Mononuclear cell (primary cell): ENCODE measurements around the gene C1QL2. TPM values are rescaled to one million over a fixed set of nuclear protein-coding genes. Genes with fewer than 3 reads are reported as not detected.

ENCODE experiments used
- H3K27me3 ChIP-seq: 2 replicates; pipeline ENCODE4 v1.6.0; 2011; ENCODE audit warnings: low read length, control low read depth; ENCODE audit not compliant: insufficient read depth
- H3K4me1 ChIP-seq: 2 replicates; pipeline ENCODE4 v1.5.1; 2011; ENCODE audit warnings: mild to moderate bottlenecking, low read length, control low read depth; ENCODE audit not compliant: insufficient read depth
- H3K4me3 ChIP-seq: 2 replicates; pipeline ENCODE4 v1.5.1; 2011; ENCODE audit warnings: mild to moderate bottlenecking, low read length, moderate library complexity
- H3K9me3 ChIP-seq: 2 replicates; pipeline ENCODE4 v1.5.1; 2011; ENCODE audit warnings: low read depth, mild to moderate bottlenecking, control low read depth, low read length
- total RNA-seq: library from RNA; depleted of rRNA; stranded (reverse); fragments of >200 nt; gene quantifications from one replicate; pipeline ENCODE4 v1.2.3, GENCODE V29; 2012

The C1QL2 gene
- total RNA-seq, 1 donor: not detected

DNA sequence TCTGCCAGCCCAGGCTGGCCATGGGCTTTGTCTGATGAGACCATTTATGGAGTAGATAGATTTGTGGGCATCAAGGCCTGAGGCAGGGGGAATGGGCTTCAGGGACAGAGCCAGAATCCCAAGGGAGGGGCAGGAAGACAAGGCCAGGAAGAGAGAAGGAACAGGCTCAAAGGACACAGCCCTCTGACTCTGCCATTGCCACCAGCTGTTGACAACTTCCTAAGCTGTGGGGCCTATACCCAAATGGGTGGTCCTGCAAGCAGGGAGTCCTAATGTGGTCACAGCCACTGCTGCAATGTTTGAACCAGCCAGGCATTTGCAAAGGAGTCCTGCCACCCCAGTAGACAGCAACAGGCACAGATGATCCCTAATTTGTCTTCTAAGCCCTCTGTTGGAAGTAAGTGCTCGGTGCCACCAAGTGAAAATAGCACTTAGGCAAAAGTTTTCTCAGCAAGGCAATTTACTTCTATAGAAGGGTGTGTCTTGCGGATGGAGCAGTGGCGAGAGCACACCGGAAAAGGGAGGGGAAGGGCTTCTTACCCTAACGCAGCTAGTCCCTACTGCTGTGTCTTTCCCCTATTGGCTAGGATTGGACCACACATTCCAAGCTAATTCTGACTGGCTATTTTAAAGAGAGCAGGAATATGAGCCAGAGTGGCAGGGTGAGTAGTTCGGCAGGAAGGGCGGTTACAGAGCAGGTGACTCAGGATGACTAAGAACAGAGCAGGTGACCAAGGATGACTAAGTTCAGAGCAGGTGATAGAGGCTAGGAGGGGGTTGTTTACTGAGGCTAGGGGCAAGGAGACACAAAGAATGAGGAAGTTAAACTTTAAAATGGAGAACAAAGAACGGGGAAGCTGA, 47.2 kb downstream of the C1QL2 start:
- Histone ChIP-seq H3K4me1 (no peaks in the 10 kb centered on the region), H3K27me3 (no peaks in the 10 kb centered on the region), H3K9me3 (no peaks in the 10 kb centered on the region), H3K4me3 (no peak overlapping the region)

DNA sequence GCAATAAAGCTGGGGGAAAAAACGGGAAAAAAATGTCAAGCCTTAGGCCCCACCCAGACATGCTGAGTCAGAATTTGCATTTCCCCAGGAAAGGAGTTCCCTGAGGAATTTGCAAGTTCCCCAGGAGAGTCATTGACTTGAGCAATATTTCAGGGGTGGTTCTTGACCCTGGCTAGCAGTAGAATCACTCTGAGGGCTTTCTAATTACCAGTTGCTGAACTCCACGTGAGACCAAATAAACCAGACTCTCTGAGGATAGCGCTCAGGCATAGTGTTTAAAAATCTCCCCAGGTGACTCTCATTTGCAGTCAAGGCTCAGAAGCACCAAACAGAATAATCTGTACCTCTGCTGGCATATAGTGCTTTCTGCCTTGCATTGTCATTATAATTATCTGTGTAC, 48.7 kb downstream of the C1QL2 start:
- Histone ChIP-seq H3K4me1 (no peaks in the 10 kb centered on the region), H3K4me3 (no peak overlapping the region), H3K9me3 (no peaks in the 10 kb centered on the region), H3K27me3 (no peaks in the 10 kb centered on the region)

DNA sequence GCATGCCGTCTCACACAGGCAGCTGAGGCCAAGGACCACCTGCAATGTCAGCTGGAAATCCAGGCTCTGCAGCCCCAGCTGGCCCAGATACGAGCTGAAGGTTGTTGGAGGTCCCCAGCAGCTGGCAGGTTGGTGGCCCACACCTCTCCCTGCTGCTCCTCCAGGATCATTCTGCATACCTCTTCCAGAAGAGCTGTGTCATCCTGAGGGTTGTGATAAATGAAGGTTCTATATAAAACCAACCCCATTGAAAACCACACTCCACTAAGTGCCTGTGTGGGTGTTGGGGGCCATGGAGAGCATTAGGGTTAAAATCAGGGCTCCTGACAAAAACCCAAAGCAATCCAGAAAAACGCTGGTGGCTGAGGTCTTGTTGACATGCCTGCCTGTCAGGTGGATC, 50.4 kb downstream of the C1QL2 start:
- H3K9me3 ChIP-seq: no peaks in the 10 kb centered on the region
- no peak overlapping the region for H3K4me3 ChIP-seq
- no peaks in the 10 kb centered on the region for H3K27me3 ChIP-seq
- no peaks in the 10 kb centered on the region for H3K4me1 ChIP-seq

DNA sequence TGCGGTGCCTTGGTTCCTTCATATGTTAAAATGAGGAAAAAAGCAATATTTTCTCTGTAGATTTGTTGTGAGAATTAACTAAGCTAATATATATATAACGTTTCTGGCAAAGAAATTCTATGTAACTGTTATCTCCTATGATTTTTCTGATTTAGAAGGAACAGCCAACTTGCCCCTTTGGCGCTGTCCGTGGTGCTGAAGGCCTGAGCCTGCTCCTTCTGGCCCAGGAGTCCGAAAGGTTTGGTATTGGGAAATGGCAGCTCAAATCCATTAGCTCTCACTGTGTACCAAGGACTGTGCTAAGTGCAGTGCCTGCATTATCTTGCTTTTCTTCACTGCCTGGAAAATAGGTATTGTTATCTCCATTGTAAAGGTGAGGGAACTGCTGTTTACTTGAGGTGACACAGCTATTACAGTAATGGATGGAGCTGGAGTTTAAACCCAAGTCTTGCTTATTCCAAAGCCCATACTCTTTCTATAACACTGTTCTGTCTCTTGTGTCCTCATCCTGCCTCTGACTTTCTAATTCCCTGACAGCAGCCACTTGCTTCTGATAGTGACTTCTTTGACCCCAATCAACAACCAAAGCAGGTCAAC, 52.2 kb downstream of the C1QL2 start:
- no peaks in the 10 kb centered on the region for H3K9me3 ChIP-seq
- no peaks in the 10 kb centered on the region for H3K27me3 ChIP-seq
- no peaks in the 10 kb centered on the region for H3K4me1 ChIP-seq
- H3K4me3 ChIP-seq: no peak overlapping the region

Other genes with a start within 250 kb of the C1QL2 start
- 5.8 TPM for gene MARCO, start 216.6 kb downstream of the C1QL2 start, total RNA-seq
- 1.5 TPM for gene STEAP3, start 65.1 kb upstream of the C1QL2 start, total RNA-seq
- gene C2orf76, start 208.1 kb upstream of the C1QL2 start, total RNA-seq: 4.8 TPM
- gene DBI, start 208.2 kb upstream of the C1QL2 start, total RNA-seq: 46.8 TPM